AG09309 (cell line): Measurements from ENCODE around the gene CABP1.

Experiments used
- DNase-seq: peaks from one replicate; pipeline ENCODE4 v3.0.0-alpha.2; 2010; ENCODE audit warnings: low read depth
- H3K4me3 ChIP-seq: 2 replicates; pipeline ENCODE4 v1.5.1; 2011; ENCODE audit warnings: mild to moderate bottlenecking, low read depth, low read length, moderate library complexity; ENCODE audit not compliant: control insufficient read depth
- TF ChIP-seq, protein P1 (sequence below): IDR thresholded peaks from 2 replicates; pipeline ENCODE4 v1.5.1; 2011; ENCODE audit warnings: mild to moderate bottlenecking, low read depth, low read length, inconsistent platforms; ENCODE audit not compliant: insufficient read depth, control insufficient read depth; ENCODE audit errors: missing control alignments

The CABP1 gene

DNA sequence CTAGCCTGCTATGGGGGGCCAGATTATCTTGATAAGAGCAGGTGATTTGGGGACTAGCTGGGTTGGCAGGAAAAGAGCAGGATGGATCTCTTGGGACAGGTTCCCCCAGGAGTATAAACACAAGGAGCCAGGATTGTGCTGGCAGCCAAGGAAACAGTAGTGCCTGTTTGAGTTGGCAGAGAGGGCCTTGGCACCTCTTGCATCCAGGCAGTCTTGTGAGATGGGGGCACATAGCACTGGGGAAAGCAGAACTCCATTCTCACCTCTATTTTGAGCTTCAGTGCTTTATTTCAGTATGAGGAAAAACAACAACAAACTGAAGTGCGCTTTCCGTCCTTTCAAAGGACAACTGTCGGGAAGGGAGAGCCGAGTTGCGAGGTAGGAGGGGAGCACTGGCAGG lies 60.5 kb downstream of the CABP1 start:
- no peak overlapping the region for H3K4me3 ChIP-seq
- TF ChIP-seq, protein P1, sequence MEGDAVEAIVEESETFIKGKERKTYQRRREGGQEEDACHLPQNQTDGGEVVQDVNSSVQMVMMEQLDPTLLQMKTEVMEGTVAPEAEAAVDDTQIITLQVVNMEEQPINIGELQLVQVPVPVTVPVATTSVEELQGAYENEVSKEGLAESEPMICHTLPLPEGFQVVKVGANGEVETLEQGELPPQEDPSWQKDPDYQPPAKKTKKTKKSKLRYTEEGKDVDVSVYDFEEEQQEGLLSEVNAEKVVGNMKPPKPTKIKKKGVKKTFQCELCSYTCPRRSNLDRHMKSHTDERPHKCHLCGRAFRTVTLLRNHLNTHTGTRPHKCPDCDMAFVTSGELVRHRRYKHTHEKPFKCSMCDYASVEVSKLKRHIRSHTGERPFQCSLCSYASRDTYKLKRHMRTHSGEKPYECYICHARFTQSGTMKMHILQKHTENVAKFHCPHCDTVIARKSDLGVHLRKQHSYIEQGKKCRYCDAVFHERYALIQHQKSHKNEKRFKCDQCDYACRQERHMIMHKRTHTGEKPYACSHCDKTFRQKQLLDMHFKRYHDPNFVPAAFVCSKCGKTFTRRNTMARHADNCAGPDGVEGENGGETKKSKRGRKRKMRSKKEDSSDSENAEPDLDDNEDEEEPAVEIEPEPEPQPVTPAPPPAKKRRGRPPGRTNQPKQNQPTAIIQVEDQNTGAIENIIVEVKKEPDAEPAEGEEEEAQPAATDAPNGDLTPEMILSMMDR: no peak
- DNase-seq: no peak

DNA sequence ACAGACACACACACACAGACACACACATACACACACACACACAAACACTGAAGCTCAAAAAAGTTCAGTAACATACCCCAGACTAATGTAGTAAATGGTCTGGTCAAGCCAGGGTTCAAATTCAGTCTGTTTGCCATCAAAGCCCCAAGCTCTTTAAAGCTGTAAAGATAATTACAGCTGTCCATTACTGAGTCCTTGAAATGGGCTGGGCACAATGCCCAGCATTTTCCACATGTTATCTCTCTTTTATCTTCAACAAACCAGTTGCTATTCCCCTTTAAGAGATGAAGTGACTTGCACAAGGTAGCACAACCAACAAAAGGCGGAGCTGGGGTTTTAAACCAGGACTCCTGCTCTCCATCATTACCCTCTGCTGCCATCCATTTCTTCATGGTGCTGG lies 62.2 kb downstream of the CABP1 start:
- no peak for DNase-seq
- no peak overlapping the region for H3K4me3 ChIP-seq
- TF ChIP-seq, protein P1: no peak

DNA sequence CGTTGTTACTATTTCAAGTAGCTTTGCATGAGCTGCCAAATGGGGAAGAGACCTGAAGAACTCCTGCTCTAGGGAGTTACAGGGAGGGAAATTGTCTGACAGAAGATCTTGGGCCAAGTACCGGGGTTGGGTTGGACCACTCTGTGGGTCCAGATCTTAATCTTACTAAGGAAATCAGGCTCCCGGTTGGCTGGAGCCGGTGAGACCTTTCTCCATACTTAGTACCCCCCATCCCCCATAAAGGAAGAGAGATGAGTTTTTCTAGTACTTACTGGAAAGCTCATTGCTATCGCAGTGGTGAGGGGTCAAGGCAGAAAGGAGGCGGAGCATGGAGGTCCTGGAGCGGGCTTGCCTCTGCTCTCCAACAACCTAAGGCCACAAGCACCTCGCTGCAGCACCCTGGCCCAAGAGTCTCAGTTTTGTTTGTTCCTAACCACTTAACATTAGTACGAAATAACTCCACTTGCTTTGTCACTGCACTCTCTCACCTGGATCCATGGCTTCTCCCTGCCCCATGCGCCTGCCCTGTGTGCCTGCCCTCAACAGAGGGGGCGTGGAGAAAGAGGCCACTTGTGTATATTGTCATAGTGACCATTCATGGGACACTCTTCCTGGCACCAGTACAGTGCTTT lies 63.0 kb downstream of the CABP1 start:
- no peak overlapping the region for H3K4me3 ChIP-seq
- TF ChIP-seq, protein P1: no peak
- DNase-seq: no peak

DNA sequence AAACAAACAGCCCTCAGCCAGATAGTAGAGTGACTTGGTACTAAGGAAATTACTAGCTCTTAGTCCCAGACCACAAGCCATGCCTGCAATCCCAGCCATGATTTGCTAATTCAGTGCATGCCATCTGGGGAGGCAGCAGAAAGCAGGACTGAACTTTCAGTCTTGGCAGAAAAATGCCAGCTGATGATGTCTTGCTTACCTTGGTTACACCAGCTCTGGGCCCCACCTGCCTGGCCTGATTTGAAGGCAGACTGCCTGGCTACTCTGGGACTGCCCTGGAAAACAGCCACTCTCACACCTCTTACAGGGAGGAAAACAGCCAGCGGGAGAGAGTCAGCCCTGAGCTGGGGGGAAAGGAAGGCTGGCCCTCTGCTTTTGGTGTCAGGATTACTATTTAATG lies 65.2 kb downstream of the CABP1 start:
- DNase-seq: no peak
- TF ChIP-seq, protein P1: no peak
- H3K4me3 ChIP-seq: no peak overlapping the region

DNA sequence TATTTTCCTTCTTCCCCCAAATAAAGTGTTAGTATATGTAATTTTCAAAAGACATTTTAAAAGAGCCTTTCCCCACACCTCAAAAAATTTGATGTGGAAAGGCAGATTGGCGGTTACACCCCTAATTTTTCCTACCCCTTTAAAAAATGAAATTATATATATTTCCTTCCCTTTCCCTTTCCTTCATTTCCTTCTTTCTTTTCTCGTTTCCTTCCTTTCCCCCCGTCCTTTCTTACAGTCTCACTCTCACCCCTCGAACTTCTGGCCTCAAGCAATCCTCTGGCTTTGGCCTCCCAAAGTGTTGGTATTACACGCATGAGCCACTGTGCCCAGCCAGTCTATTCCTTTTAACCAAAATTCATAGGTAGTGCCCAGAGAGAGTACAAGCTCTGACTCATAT lies 65.6 kb downstream of the CABP1 start:
- TF ChIP-seq, protein P1: no peak
- no peak for DNase-seq
- H3K4me3 ChIP-seq: no peak overlapping the region

DNA sequence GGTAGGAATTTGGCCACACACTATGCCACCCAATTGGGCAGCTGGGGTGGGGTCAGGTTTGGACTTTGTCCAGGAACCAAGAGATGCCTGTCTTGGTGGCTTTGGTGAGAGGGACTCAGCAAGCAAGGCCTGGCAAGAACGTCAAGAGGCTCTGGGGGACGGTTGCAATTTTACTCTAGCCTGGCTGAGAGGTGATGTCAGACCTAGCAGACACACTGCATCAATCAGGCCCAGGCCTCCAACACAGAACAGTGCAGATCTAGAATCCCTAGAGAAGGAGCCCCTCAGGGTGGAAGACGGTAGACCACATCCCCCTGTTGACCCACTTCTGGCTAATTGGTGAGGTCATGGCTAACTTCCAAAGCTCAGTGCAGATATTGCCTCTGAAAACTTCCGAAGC lies 68.2 kb downstream of the CABP1 start:
- TF ChIP-seq, protein P1: no peak
- H3K4me3 ChIP-seq: no peak overlapping the region
- no peak for DNase-seq
